HK-2 (cell line): ENCODE measurements around the gene ACSS3.

ENCODE experiments used
- DNase-seq: peaks from one replicate; pipeline ENCODE4 v3.0.0-alpha.2; 2018; ENCODE audit not compliant: unreplicated experiment

ACSS3 gene

DNA sequence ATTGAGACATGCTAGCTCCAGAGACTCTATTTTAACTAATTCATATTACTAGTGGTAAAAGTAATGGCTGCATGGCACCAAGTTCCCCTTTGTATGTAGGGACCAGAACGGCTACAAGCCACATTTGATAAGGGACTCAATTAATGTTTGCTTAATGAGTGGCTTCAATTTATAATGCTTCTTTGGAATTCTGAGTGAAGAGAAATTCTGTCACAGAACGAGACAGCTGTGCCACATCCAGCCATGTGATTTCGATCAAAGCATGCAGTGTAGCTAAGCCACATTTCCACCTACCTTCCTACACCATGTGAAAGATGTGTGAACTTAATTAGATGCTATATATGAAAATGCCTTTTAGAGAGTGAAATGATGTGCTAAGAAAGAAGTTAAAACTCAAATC lies 217.4 kb downstream of the ACSS3 start:
- no peak for DNase-seq

DNA sequence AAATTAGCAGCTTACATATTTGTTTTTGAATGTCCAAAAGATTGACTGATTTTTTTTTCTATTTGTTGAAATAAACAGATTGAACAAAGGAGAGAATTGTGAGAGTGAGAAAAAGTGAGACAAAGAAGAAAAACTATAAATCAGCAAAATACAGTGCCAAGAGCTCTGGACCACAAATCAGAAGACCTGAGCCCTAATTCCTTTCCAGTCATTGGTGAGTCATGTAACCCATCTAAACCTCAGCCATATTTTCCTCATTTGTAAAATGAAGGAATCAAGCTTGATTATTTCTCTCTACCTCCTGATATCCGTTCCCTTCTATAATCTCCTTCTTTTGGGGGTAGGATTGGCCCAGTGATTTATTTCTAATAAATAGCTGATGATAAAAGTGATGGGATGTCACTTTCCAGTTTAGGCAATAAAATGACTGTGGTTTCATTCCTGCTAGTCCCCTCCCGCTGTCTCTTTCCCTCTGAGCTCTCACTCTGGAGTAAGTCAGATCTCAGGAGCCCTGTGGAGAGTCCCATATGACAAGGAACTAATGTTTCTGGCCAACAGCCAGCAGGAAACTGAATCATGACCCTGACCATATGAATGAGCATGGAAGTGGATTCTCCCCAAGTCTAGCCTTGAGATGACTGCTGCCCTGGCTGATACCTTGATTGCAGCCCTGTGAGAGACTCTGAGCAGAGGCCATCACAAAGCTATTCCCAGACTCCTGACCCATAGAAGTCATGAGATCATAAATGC lies 218.9 kb downstream of the ACSS3 start:
- DNase-seq: peak; percentile 59

DNA sequence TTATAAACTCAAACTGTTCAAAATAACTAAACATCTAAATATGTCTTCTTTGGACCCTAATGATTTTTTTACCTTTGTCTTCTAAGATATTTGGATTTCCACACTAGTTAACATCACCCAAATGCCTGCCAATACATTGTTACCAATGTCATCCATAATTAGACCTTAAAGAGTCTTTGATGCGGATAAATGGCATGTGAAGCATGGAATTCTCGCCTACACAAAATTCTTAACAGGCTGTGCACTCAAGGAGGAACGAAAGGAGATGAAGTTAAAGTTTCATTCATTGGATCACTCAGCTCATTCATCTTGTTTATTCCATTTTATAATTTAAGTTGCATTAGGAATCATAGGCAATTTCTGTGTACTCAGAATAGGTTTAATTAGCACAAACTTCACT lies 219.7 kb downstream of the ACSS3 start:
- no peak for DNase-seq

DNA sequence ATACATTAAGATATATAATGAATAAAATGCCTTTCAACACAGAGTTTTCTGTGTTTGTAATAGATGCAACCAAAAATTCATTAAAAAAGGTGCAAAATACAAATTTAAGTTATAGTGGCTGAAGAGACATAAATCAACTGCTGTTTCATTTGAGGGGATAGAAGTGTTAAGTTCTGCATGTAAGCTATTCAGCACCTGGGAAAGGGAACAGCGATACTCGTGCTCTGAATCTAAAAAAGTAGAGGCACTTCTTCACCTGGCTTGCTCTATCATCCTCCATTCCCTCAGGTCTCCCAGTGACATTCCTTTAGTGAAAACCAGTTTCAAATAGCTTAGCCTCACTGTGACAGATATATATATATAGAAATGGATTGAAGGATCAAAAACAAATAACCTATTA lies 222.6 kb downstream of the ACSS3 start:
- DNase-seq: no peak

DNA sequence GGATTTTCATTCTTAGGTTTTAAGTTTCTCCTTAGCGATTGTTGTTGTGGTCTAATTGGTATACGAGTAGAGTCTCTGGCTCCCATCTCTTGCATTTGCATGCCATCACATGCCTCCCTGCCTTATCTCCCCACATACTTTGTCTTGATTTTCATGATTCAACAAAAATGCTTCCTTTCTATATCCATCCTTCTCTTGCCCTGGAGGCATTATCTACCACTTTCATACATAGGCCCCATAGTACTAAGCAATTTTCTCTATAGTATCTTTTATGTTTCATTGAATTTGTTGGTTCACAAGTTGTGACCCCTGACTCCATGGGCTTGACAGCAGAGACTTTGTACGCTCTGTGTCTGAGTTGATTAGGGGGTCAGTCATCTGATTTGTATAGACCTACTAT lies 226.1 kb downstream of the ACSS3 start:
- DNase-seq: no peak
